IMR-90 (cell line): ENCODE results near the gene PCNX4. TPM values are rescaled to one million over a fixed set of nuclear protein-coding genes. Genes with fewer than 3 reads are reported as not detected.

Experiments
- ATAC-seq: fragments of 200-7000 bp; cut with Tn5 transposase; 2 replicates; pipeline ENCODE4 v1.9.1; 2020; ENCODE audit warnings: low read depth, mild to moderate bottlenecking, moderate library complexity
- BruUV-seq: library from RNA; stranded (reverse); fragments of 400-500 nt; replicated peaks from 2 replicates; lab custom pipeline; 2021; lab: Mats Ljungman, UMichigan
- CTCF ChIA-PET: fragments of 300-600 bp; formaldehyde crosslinking; extraction: SDS; loops from one replicate; lab custom pipeline; 2021; ENCODE audit warnings: antibody characterized with exemption; lab: Yijun Ruan, JAX
- POLR2A ChIA-PET: fragments of 300-600 bp; sonication (Branson Sonifier 250); formaldehyde crosslinking; loops from one replicate; lab custom pipeline; 2022; ENCODE audit warnings: antibody characterized with exemption; ENCODE audit not compliant: unreplicated experiment; lab: Charles Lee
- DNase-seq: peaks from one replicate; pipeline ENCODE4 v3.0.0; 2013
- H2AFZ ChIP-seq: replicated peaks from 2 replicates; pipeline ENCODE3; 2013; ENCODE audit warnings: low read length, mild to moderate bottlenecking; ENCODE audit not compliant: poor library complexity
- H2AK5ac ChIP-seq: 2 replicates; pipeline ENCODE4 v1.6.1; 2013; ENCODE audit warnings: low read depth, low read length, inconsistent platforms
- H2AK9ac ChIP-seq: replicated peaks from 2 replicates; pipeline ENCODE3; 2013; ENCODE audit warnings: mild to moderate bottlenecking, low read depth, low read length, moderate library complexity; ENCODE audit not compliant: poor library complexity
- H2BK120ac ChIP-seq: 2 replicates; pipeline ENCODE4 v1.6.1; 2013; ENCODE audit warnings: low read depth, low read length, inconsistent platforms
- H2BK15ac ChIP-seq: 3 replicates; pipeline ENCODE4 v1.6.1; 2013; ENCODE audit warnings: low read depth, low read length, inconsistent platforms
- H2BK20ac ChIP-seq: 2 replicates; pipeline ENCODE4 v1.6.1; 2013; ENCODE audit warnings: low read depth, mild to moderate bottlenecking, inconsistent platforms, low read length, moderate library complexity
- H2BK5ac ChIP-seq: 2 replicates; pipeline ENCODE4 v1.6.1; 2013; ENCODE audit warnings: mild to moderate bottlenecking, low read depth, low read length, inconsistent platforms; ENCODE audit not compliant: poor library complexity, severe bottlenecking
- H3K14ac ChIP-seq: replicated peaks from 2 replicates; pipeline ENCODE4 v1.6.1; 2013; ENCODE audit warnings: low read depth, low read length, inconsistent platforms
- H3K18ac ChIP-seq: 2 replicates; pipeline ENCODE4 v1.6.1; 2013; ENCODE audit warnings: low read depth, low read length, control low read depth
- H3K23ac ChIP-seq: 2 replicates; pipeline ENCODE4 v1.6.1; 2013; ENCODE audit warnings: low read depth, low read length, inconsistent platforms
- H3K27ac ChIP-seq: 2 replicates; pipeline ENCODE4 v1.5.1; 2013; ENCODE audit warnings: mild to moderate bottlenecking, control low read depth, low read length; ENCODE audit not compliant: insufficient read depth
- H3K27me3 ChIP-seq: 2 replicates; pipeline ENCODE4 v1.6.1; 2013; ENCODE audit warnings: low read length; ENCODE audit not compliant: control insufficient read depth, insufficient read depth
- H3K36me3 ChIP-seq: 2 replicates; pipeline ENCODE4 v1.6.1; 2013; ENCODE audit warnings: low read length, mixed read lengths; ENCODE audit not compliant: control insufficient read depth, insufficient read depth
- H3K4ac ChIP-seq: 2 replicates; pipeline ENCODE4 v1.6.1; 2013; ENCODE audit warnings: low read depth, low read length, inconsistent platforms
- H3K4me1 ChIP-seq: 2 replicates; pipeline ENCODE4 v1.6.1; 2013; ENCODE audit warnings: low read length, mixed read lengths; ENCODE audit not compliant: control insufficient read depth, insufficient read depth
- H3K4me2 ChIP-seq: 2 replicates; pipeline ENCODE4 v1.6.1; 2013; ENCODE audit warnings: low read depth, mild to moderate bottlenecking, control low read depth, low read length, moderate library complexity
- H3K4me3 ChIP-seq: 2 replicates; pipeline ENCODE4 v1.5.1; 2013; ENCODE audit warnings: low read depth, mild to moderate bottlenecking, control low read depth, low read length, moderate library complexity; ENCODE audit not compliant: insufficient read depth
- H3K56ac ChIP-seq: 2 replicates; pipeline ENCODE4 v1.6.1; 2013; ENCODE audit warnings: low read length, inconsistent platforms; ENCODE audit not compliant: insufficient read depth; ENCODE audit errors: extremely low read depth
- H3K79me1 ChIP-seq, 2 experiments: 2 replicates each; pipeline ENCODE4 v1.6.1; 2013; ENCODE audit warnings: low read length in 2 of 2, inconsistent platforms in 1 of 2, low read depth in 1 of 2
- H3K9ac ChIP-seq: 2 replicates; pipeline ENCODE4 v1.6.1; 2013; ENCODE audit warnings: low read depth, low read length, control low read depth
- H3K9me1 ChIP-seq: 2 replicates; pipeline ENCODE4 v1.6.1; 2013; ENCODE audit warnings: low read length, inconsistent platforms; ENCODE audit not compliant: insufficient read depth
- H3K9me3 ChIP-seq: 2 replicates; pipeline ENCODE4 v1.6.1; 2013; ENCODE audit warnings: low read length; ENCODE audit not compliant: control insufficient read depth, insufficient read depth
- H4K20me1 ChIP-seq: 2 replicates; pipeline ENCODE4 v1.6.1; 2013; ENCODE audit warnings: low read length, inconsistent platforms; ENCODE audit not compliant: insufficient read depth
- H4K5ac ChIP-seq: 2 replicates; pipeline ENCODE4 v1.6.1; 2013; ENCODE audit warnings: mild to moderate bottlenecking, low read depth, low read length, control low read depth
- H4K8ac ChIP-seq, 2 experiments: 2 replicates each; pipeline ENCODE4 v1.6.1; 2013; ENCODE audit warnings: low read depth in 2 of 2, low read length in 2 of 2, control low read depth in 1 of 2, inconsistent platforms in 1 of 2
- H4K91ac ChIP-seq: 2 replicates; pipeline ENCODE4 v1.6.1; 2013; ENCODE audit warnings: low read depth, low read length, inconsistent platforms; ENCODE audit not compliant: insufficient read depth
- CEBPB ChIP-seq: IDR thresholded peaks from 2 replicates; pipeline ENCODE4 v1.6.1; 2012; ENCODE audit warnings: low read depth, low read length, improper control_type of control experiment
- CHD1 ChIP-seq: IDR thresholded peaks from 2 replicates; pipeline ENCODE4 v1.6.1; 2012; ENCODE audit warnings: low read depth, low read length, improper control_type of control experiment
- MAFK ChIP-seq: IDR thresholded peaks from 2 replicates; pipeline ENCODE4 v1.6.1; 2012; ENCODE audit warnings: low read depth, low read length, improper control_type of control experiment
- NFE2L2 ChIP-seq: fragments of 150-350 bp; IDR thresholded peaks from 2 replicates; pipeline ENCODE4 v1.6.1; 2016; ENCODE audit warnings: low read depth, mild to moderate bottlenecking, low read length
- POLR2A ChIP-seq: IDR thresholded peaks from 2 replicates; pipeline ENCODE4 v1.6.1; 2012; ENCODE audit warnings: mild to moderate bottlenecking, low read depth, low read length
- RAD21 ChIP-seq: IDR thresholded peaks from 2 replicates; pipeline ENCODE4 v1.6.1; 2012; ENCODE audit warnings: low read length, improper control_type of control experiment
- RFX5 ChIP-seq: IDR thresholded peaks from 2 replicates; pipeline ENCODE4 v1.8.0; 2012; ENCODE audit warnings: low read depth, mild to moderate bottlenecking, low read length, moderate library complexity
- WGBS, 2 experiments: methylation state at CpG; one replicate each; pipeline versions ENCODE4 v1.1.5 to v1.1.7; 2013; ENCODE audit warnings: missing lambda C conversion rate in 2 of 2; ENCODE audit not compliant: insufficient read length in 1 of 2; ENCODE audit errors: extremely low coverage in 2 of 2; 5-methylcytosine and 5-hydroxymethylcytosine counted together
- dilution Hi-C: fragments of 300-500 bp; cut with HindIII; formaldehyde crosslinking; loops from one replicate; pipeline ENCODE4 v1.14.3; 2018; ENCODE audit warnings: low sequenced_read_pairs; ENCODE audit not compliant: unreplicated experiment
- in situ Hi-C: fragments of 300-500 bp; cut with MboI; formaldehyde crosslinking; loops from 3 replicates; pipeline ENCODE4 v1.14.3; 2019; ENCODE audit warnings: low sequenced_read_pairs, inconsistent platforms, mixed read lengths
- intact Hi-C: fragments of 100-400 bp; cut with micrococcal nuclease; formaldehyde crosslinking; loops from 2 replicates; pipeline ENCODE4 v1.10.0; 2022
- polyA plus RNA-seq, 3 experiments: library from polyadenylated mRNA; depleted of rRNA; stranded (reverse); fragments of >200 nt; gene quantifications; 2 replicates each; pipeline ENCODE4 v1.2.3, GENCODE V29; 2012; ENCODE audit warnings: low replicate concordance in 1 of 3
- total RNA-seq: library from RNA; depleted of rRNA; stranded (reverse); fragments of >200 nt; gene quantifications from 2 replicates; pipeline ENCODE4 v1.2.3, GENCODE V29; 2012
- TF ChIP-seq, protein P1 (sequence below): fragments of 150-350 bp; IDR thresholded peaks from 2 replicates; pipeline ENCODE4 v1.6.1; 2017; ENCODE audit warnings: mild to moderate bottlenecking, antibody characterized with exemption, low read length, low read depth

Gene PCNX4
- total and polyA plus RNA-seq, 2 of the 4 experiments (the other 2 are of a cell fraction), result 55.4 to 128 TPM

DNA sequence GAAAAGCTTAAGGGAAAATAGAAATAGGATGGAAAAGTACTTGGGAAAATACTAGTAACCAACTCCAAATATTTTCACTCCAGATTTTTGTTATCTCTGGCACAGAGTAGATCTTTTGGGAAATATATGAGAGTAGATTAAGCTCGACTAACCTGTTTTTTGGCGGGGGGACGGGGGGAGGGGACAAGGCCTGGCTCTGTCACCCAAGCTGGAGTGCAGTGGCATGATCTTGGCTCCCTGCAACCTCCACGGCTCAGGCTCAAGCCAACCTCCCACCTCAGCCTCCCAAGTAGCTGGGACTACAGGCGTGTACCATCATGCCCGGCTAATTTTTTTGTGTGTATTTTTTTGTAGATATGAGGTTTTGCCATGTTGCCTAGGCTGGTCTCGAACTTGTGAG, 68.7 kb downstream of the PCNX4 start:
- no peak overlapping the region for H3K14ac ChIP-seq
- no peak overlapping the region for H2BK15ac ChIP-seq
- ChIA-PET POLR2A (no interaction called here), CTCF (interaction anchor here (0.5 to 1.5 kb wide), 3 partner anchors 13 to 1897 kb away, joined by 3 to 4 read pairs (median 3); no protein-coding TSS in a partner anchor)
- H3K9me1 ChIP-seq, result peaks cover 7% of the 10 kb centered on the region; the same call in 1 of the 2 replicates
- WGBS, 2 experiments, result 100% methylated on average over 1 of the region's 7 CpGs; no CpG with 5 or more reads in 1 of the 2 experiments
- H2AK5ac ChIP-seq, result no peak overlapping the region
- no peak overlapping the region for H3K18ac ChIP-seq
- H2BK20ac ChIP-seq, result no peak overlapping the region
- H4K91ac ChIP-seq, result no peak overlapping the region
- DNase-seq (no peak), ATAC-seq (no peak)
- H3K4me1 ChIP-seq, result peaks cover 3% of the 10 kb centered on the region
- dilution Hi-C loops, result no loop called here
- H2BK5ac ChIP-seq, result no peak overlapping the region
- no peak overlapping the region for H2BK120ac ChIP-seq
- H3K27me3 ChIP-seq, result no peaks in the 10 kb centered on the region
- no peaks in the 10 kb centered on the region for H4K20me1 ChIP-seq
- H3K9me3 ChIP-seq, result no peaks in the 10 kb centered on the region
- peaks cover 27 to 47% of the 10 kb centered on the region in 2 experiments for H3K79me1 ChIP-seq
- in situ Hi-C loops, result loop anchor here (5.0 kb wide), 1 partner anchor 68 kb away; the partner anchor contains the start of gene PCNX4
- no peak overlapping the region for H3K9ac ChIP-seq
- no peak overlapping the region for H3K4me3 ChIP-seq
- intact Hi-C loops, result no loop called here
- no peak overlapping the region for H3K4me2 ChIP-seq
- H3K23ac ChIP-seq, result no peak overlapping the region
- no TSS peak for BruUV-seq
- no peak overlapping the region for H2AFZ ChIP-seq
- TF ChIP-seq NFE2L2 (no peak), RFX5 (no peak), CEBPB (no peak), MAFK (no peak), RAD21 (no peak), POLR2A (no peak), CHD1 (no peak)
- TF ChIP-seq, protein P1, sequence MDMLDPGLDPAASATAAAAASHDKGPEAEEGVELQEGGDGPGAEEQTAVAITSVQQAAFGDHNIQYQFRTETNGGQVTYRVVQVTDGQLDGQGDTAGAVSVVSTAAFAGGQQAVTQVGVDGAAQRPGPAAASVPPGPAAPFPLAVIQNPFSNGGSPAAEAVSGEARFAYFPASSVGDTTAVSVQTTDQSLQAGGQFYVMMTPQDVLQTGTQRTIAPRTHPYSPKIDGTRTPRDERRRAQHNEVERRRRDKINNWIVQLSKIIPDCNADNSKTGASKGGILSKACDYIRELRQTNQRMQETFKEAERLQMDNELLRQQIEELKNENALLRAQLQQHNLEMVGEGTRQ, result no peak
- H4K5ac ChIP-seq, result no peak overlapping the region
- no peak overlapping the region for H2AK9ac ChIP-seq
- H3K4ac ChIP-seq, result no peak overlapping the region; the same call in 1 of the 2 replicates
- no peak overlapping the region for H4K8ac ChIP-seq
- peaks cover 4% of the 10 kb centered on the region; the same call in 1 of the 2 replicates for H3K36me3 ChIP-seq
- no peak overlapping the region for H3K27ac ChIP-seq
- no peak overlapping the region for H3K56ac ChIP-seq
